A673 (cell line): ENCODE data around the gene ATP2B2. TPM values are rescaled to one million over a fixed set of nuclear protein-coding genes. Genes with fewer than 3 reads are reported as not detected.

Source experiments
- BruUV-seq: library from RNA; stranded (reverse); fragments of 400-500 nt; replicated peaks from 2 replicates; lab custom pipeline; 2021; lab: Mats Ljungman, UMichigan
- CTCF ChIA-PET: fragments of 300-600 bp; sonication (Branson Sonifier 250); formaldehyde crosslinking; loops from one replicate; lab custom pipeline; 2022; ENCODE audit warnings: antibody characterized with exemption; lab: Charles Lee
- POLR2A ChIA-PET: fragments of 300-600 bp; sonication (Branson Sonifier 250); formaldehyde crosslinking; loops from one replicate; lab custom pipeline; 2022; ENCODE audit warnings: antibody characterized with exemption; ENCODE audit not compliant: low non-redundant PET; lab: Charles Lee
- DNase-seq: peaks from one replicate; pipeline ENCODE4 v3.0.0-alpha.2; 2015; ENCODE audit warnings: low spot score
- H3K27ac ChIP-seq: fragments of 200-600 bp; sonication (generic); 2 replicates; pipeline ENCODE4 v1.5.1; 2016; ENCODE audit warnings: mixed run types, low read depth, mild to moderate bottlenecking, mixed read lengths, antibody characterized with exemption, low read length; ENCODE audit not compliant: poor library complexity, severe bottlenecking
- H3K27me3 ChIP-seq: fragments of 200-600 bp; sonication (generic); replicated peaks from 2 replicates; pipeline ENCODE4 v1.6.1; 2017; ENCODE audit warnings: mixed run types, low read depth, mild to moderate bottlenecking, mixed read lengths, antibody characterized with exemption, low read length; ENCODE audit not compliant: insufficient read depth, poor library complexity
- H3K36me3 ChIP-seq: fragments of 200-600 bp; sonication (generic); 2 replicates; pipeline ENCODE4 v1.6.1; 2016; ENCODE audit warnings: mixed run types, mild to moderate bottlenecking, mixed read lengths, antibody characterized with exemption, low read length; ENCODE audit not compliant: insufficient read depth, poor library complexity, severe bottlenecking
- H3K4me1 ChIP-seq: fragments of 200-600 bp; sonication (generic); 2 replicates; pipeline ENCODE4 v1.6.1; 2017; ENCODE audit warnings: mixed run types, mild to moderate bottlenecking, mixed read lengths, antibody characterized with exemption, low read length; ENCODE audit not compliant: insufficient read depth, poor library complexity, severe bottlenecking
- H3K4me3 ChIP-seq: fragments of 200-600 bp; sonication (generic); 2 replicates; pipeline ENCODE4 v1.5.1; 2016; ENCODE audit warnings: low read depth, mixed run types, mild to moderate bottlenecking, mixed read lengths, low read length; ENCODE audit not compliant: poor library complexity, severe bottlenecking
- H3K9me3 ChIP-seq: fragments of 200-600 bp; sonication (generic); 2 replicates; pipeline ENCODE4 v1.6.1; 2016; ENCODE audit warnings: mixed run types, low read depth, mild to moderate bottlenecking, mixed read lengths, antibody characterized with exemption, low read length; ENCODE audit not compliant: poor library complexity, severe bottlenecking
- CTCF ChIP-seq: fragments of 300-800, 200-600 bp; sonication (generic); conservative IDR thresholded peaks from 2 replicates; pipeline ENCODE4 v1.5.1; 2017; ENCODE audit warnings: low read depth, mild to moderate bottlenecking, antibody characterized with exemption, low read length, moderate library complexity, mixed read lengths
- EZH2 ChIP-seq: fragments of 200-600 bp; sonication (generic); IDR thresholded peaks from 2 replicates; pipeline ENCODE4 v1.6.1; 2017; ENCODE audit warnings: borderline replicate concordance, low read depth, mild to moderate bottlenecking, mixed read lengths, antibody characterized with exemption, low read length; ENCODE audit not compliant: poor library complexity, severe bottlenecking
- intact Hi-C: fragments of 100-400 bp; cut with micrococcal nuclease; formaldehyde crosslinking; loops from one replicate; pipeline ENCODE4 v1.10.0; 2022; ENCODE audit not compliant: unreplicated experiment
- total RNA-seq: library from RNA; stranded (reverse); gene quantifications from 2 replicates; pipeline ENCODE4 v1.2.3, GENCODE V29; 2021

Gene ATP2B2
- total RNA-seq, 1 experiment from 2014 or later: 0.17 TPM

GRCh38 chr3:10483686-10484345 lies 21.6 kb downstream of the ATP2B2 start:
- TF ChIP-seq EZH2 (no peak), CTCF (no peak)
- H3K4me3 ChIP-seq: no peak overlapping the region
- H3K27ac ChIP-seq: no peak overlapping the region
- BruUV-seq: no TSS peak
- intact Hi-C loops: no loop called here
- no peaks in the 10 kb centered on the region for H3K36me3 ChIP-seq
- H3K4me1 ChIP-seq: no peaks in the 10 kb centered on the region
- no peak for DNase-seq
- ChIA-PET CTCF (no interaction called here), POLR2A (no interaction called here)
- no peaks in the 10 kb centered on the region for H3K27me3 ChIP-seq
- H3K9me3 ChIP-seq: no peaks in the 10 kb centered on the region

GRCh38 chr3:10483364-10483675 lies 22.1 kb downstream of the ATP2B2 start:
- DNase-seq: no peak
- Histone ChIP-seq H3K27me3 (no peaks in the 10 kb centered on the region), H3K27ac (no peak overlapping the region), H3K4me3 (no peak overlapping the region), H3K4me1 (no peaks in the 10 kb centered on the region), H3K36me3 (no peaks in the 10 kb centered on the region), H3K9me3 (no peaks in the 10 kb centered on the region)
- no peak for TF ChIP-seq EZH2
- ChIA-PET CTCF (no interaction called here), POLR2A (no interaction called here)
- BruUV-seq: no TSS peak
- intact Hi-C loops: no loop called here

- H3K27ac ChIP-seq: no peak overlapping the region
- DNase-seq: no peak
- H3K27me3 ChIP-seq: no peaks in the 10 kb centered on the region
- CTCF ChIA-PET: no interaction called here
- no peaks in the 10 kb centered on the region for H3K36me3 ChIP-seq
- no peak overlapping the region for H3K4me3 ChIP-seq
- POLR2A ChIA-PET: no interaction called here
- no peaks in the 10 kb centered on the region for H3K4me1 ChIP-seq
- intact Hi-C loops: no loop called here
- no TSS peak for BruUV-seq
- no peak for TF ChIP-seq CTCF
- no peak for TF ChIP-seq EZH2
- no peaks in the 10 kb centered on the region for H3K9me3 ChIP-seq
These were observed 22.6 kb downstream of the ATP2B2 start for GRCh38 chr3:10482631-10483363.
